DOHH2 (cell line): ENCODE data around the gene ZNF557.
A peak's percentile ranks its signal among the peaks of the same experiment; 100 is the strongest.
"Not testable (repeated sequence)": the region's sequence is repeated elsewhere in the genome, so short reads cannot be mapped to it uniquely, and the experiment has no call there.

Experiments used
- H3F3A ChIP-seq: fragments of 200-600 bp; sonication (generic), shearing (Covaris generic); 2 replicates; pipeline ENCODE4 v1.6.0; 2016; ENCODE audit warnings: antibody characterized with exemption, mild to moderate bottlenecking; ENCODE audit not compliant: control insufficient read depth, insufficient read depth
- H3K27ac ChIP-seq: fragments of 200-600 bp; sonication (generic); 2 replicates; pipeline ENCODE4 v1.5.1; 2014; ENCODE audit warnings: low read depth, mild to moderate bottlenecking, low read length, moderate library complexity
- H3K27me3 ChIP-seq: fragments of 200-600 bp; sonication (generic); 2 replicates; pipeline ENCODE4 v1.6.1; 2014; ENCODE audit warnings: mild to moderate bottlenecking, low read length, mixed read lengths; ENCODE audit not compliant: control insufficient read depth
- H3K36me3 ChIP-seq: fragments of 200-600 bp; sonication (generic); 2 replicates; pipeline ENCODE4 v1.6.1; 2014; ENCODE audit warnings: mild to moderate bottlenecking, low read length, moderate library complexity, mixed read lengths; ENCODE audit not compliant: control insufficient read depth
- H3K4me1 ChIP-seq: fragments of 200-600 bp; sonication (generic); 2 replicates; pipeline ENCODE4 v1.6.1; 2014; ENCODE audit warnings: mild to moderate bottlenecking, low read length, mixed read lengths; ENCODE audit not compliant: control insufficient read depth
- H3K4me2 ChIP-seq: fragments of 200-600 bp; sonication (generic); 2 replicates; pipeline ENCODE4 v1.6.0; 2014; ENCODE audit warnings: mild to moderate bottlenecking, low read length, moderate library complexity
- H3K4me3 ChIP-seq: fragments of 200-600 bp; sonication (generic); 2 replicates; pipeline ENCODE4 v1.5.1; 2014; ENCODE audit warnings: mild to moderate bottlenecking, low read length, mixed read lengths
- H3K79me2 ChIP-seq: fragments of 200-600 bp; sonication (generic); 2 replicates; pipeline ENCODE4 v1.6.1; 2014; ENCODE audit warnings: mild to moderate bottlenecking, low read length, mixed read lengths; ENCODE audit not compliant: control insufficient read depth
- H3K9me2 ChIP-seq: fragments of 200-600 bp; sonication (generic); replicated peaks from 2 replicates; pipeline ENCODE4 v1.6.1; 2014; ENCODE audit warnings: mild to moderate bottlenecking, low read length, mixed read lengths; ENCODE audit not compliant: control insufficient read depth
- H3K9me3 ChIP-seq: fragments of 200-600 bp; sonication (generic); 2 replicates; pipeline ENCODE4 v1.6.1; 2014; ENCODE audit warnings: antibody characterized with exemption, low read length, mixed read lengths; ENCODE audit not compliant: control insufficient read depth, insufficient read depth
- H4K20me1 ChIP-seq: fragments of 200-600 bp; sonication (generic); 2 replicates; pipeline ENCODE4 v1.6.0; 2014; ENCODE audit warnings: low read depth, mild to moderate bottlenecking, antibody characterized with exemption, low read length, moderate library complexity; ENCODE audit not compliant: control insufficient read depth, insufficient read depth
- EZH2phosphoT487 ChIP-seq: fragments of 200-600 bp; sonication (generic); IDR thresholded peaks from 2 replicates; pipeline ENCODE4 v1.6.1; 2017; ENCODE audit warnings: borderline replicate concordance, mild to moderate bottlenecking, antibody characterized with exemption, low read length, moderate library complexity, mixed read lengths
- TF ChIP-seq, protein P1 (sequence below): fragments of 200-600 bp; sonication (generic); IDR thresholded peaks from one replicate; pipeline ENCODE4 v1.5.1; 2014; ENCODE audit warnings: antibody characterized with exemption, mild to moderate bottlenecking, low read depth, low read length; ENCODE audit not compliant: poor library complexity, severe bottlenecking

ZNF557 gene

DNA sequence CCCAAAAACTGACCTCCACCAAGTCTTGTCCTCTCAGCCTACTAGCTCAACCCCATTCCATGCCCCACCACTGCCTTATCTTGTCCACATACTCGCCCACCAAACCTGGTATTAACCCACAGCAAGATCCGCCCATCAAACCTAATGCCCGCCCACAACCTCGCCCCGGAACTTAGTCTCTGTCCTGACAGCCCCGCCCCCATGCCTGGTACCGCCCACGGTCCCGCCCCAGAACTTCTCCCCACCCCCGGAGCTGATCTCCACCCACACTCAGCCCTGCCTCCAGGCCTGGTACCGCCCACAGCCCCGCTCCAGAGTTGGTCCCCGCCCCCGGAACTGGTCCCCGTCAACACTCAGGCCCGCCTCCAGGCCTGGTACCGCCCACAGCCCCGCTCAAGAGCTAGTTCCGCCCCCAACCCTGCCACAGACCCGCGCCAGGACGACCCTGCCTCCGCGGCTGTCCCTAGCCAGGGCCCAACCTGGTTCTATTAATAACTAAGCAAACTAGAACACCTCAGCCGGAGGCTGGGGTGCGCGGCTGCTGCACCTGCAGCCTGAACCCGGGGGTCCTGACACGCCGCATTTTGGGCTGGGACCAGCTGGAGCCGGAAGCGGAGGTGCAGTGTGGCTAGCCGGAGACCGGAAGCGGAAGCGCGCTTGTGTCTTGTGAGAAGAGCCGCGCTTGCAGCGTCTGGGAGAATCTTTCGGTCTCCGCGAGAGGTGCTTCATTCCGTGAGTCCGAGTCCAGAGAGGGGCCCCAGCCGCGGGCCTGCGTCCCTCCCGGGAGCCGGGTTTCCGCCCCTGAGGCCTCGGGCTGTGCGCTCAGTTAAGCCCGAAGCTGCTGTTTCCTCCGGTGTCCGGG is at the start of gene ZNF557:
Gene ZNF557, plus strand, starts transcription at position 662 of the 862 bp plus-strand sequence. CDS start 5,372 bp downstream, outside the sequence.
- peak within 1 kb of the TSS; percentile 95 for H3K4me2 ChIP-seq

DNA sequence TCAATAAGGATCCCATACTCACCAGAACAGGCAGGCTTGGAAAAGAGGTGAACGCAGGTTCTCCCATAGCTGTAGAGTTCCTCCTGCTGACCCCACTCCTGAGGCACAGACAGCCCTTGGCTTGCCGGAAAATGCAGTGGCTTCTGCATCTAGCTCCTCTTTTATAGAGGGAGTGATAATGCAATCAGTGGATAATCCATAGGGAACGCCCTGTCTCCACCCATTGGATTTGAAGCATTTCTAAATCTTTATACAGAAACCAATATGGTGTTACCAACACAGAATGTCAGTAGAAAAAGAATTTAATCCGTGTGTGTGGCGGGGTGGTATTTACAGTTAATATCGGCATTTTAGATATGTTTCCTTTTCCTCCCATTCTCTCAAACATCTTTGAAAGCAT is 48.2 kb upstream of the ZNF557 start, which contains the start of gene MBD3L2B:
Gene MBD3L2B, minus strand, starts transcription at position 101 of the 400 bp plus-strand sequence. Its CDS starts 34 bp downstream, at position 67.
- H3K4me3 ChIP-seq, H3K9me3 ChIP-seq, H3K27me3 ChIP-seq, H3F3A ChIP-seq, H3K79me2 ChIP-seq, H4K20me1 ChIP-seq, H3K36me3 ChIP-seq, H3K9me2 ChIP-seq, H3K27ac ChIP-seq, H3K4me1 ChIP-seq, H3K4me2 ChIP-seq: not testable (repeated sequence)

More for the DNA sequence above, at the start of gene ZNF557:
- no peaks in the 10 kb centered on the region for H3K9me2 ChIP-seq
- H3K4me1 ChIP-seq = peaks cover 16% of the 10 kb centered on the region
- peak within 1 kb of the TSS; percentile 89 for H3K4me3 ChIP-seq
- no peak for TF ChIP-seq EZH2phosphoT487
- TF ChIP-seq, protein P1, sequence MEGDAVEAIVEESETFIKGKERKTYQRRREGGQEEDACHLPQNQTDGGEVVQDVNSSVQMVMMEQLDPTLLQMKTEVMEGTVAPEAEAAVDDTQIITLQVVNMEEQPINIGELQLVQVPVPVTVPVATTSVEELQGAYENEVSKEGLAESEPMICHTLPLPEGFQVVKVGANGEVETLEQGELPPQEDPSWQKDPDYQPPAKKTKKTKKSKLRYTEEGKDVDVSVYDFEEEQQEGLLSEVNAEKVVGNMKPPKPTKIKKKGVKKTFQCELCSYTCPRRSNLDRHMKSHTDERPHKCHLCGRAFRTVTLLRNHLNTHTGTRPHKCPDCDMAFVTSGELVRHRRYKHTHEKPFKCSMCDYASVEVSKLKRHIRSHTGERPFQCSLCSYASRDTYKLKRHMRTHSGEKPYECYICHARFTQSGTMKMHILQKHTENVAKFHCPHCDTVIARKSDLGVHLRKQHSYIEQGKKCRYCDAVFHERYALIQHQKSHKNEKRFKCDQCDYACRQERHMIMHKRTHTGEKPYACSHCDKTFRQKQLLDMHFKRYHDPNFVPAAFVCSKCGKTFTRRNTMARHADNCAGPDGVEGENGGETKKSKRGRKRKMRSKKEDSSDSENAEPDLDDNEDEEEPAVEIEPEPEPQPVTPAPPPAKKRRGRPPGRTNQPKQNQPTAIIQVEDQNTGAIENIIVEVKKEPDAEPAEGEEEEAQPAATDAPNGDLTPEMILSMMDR = no peak
- H3K79me2 ChIP-seq = peaks cover 22% of the 10 kb centered on the region
- H3K9me3 ChIP-seq = no peaks in the 10 kb centered on the region
- peak within 1 kb of the TSS; percentile 74 for H3K27ac ChIP-seq
- H3F3A ChIP-seq = peaks cover 3% of the 10 kb centered on the region; the same call in 1 of the 2 replicates
- peaks cover 40% of the 10 kb centered on the region for H3K36me3 ChIP-seq
- no peaks in the 10 kb centered on the region for H3K27me3 ChIP-seq
- no peaks in the 10 kb centered on the region for H4K20me1 ChIP-seq

DNA sequence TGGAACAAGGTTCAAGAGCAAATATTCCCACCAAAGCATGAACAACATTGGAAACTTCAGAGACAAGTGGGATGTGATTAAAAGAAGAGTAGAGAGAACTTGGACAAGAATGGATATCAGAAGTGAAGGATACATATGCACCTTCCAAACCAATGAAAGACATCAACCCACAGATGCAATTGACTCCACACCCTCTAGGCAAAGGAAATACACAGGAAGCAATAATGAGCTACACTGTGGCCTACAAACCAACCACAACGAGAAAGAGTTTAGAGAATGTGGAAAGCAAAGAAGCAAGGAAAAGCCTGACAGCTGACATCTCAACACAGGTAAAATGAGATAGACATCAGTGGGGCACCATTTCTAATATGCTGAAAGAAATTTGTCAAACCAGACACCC is 40.7 kb upstream of the ZNF557 start:
- H3K4me3 ChIP-seq, H3K4me2 ChIP-seq, H3K27ac ChIP-seq, H3K36me3 ChIP-seq, H3K9me2 ChIP-seq, H3K4me1 ChIP-seq, H4K20me1 ChIP-seq, H3K9me3 ChIP-seq, H3F3A ChIP-seq, H3K79me2 ChIP-seq, H3K27me3 ChIP-seq: not testable (repeated sequence)

DNA sequence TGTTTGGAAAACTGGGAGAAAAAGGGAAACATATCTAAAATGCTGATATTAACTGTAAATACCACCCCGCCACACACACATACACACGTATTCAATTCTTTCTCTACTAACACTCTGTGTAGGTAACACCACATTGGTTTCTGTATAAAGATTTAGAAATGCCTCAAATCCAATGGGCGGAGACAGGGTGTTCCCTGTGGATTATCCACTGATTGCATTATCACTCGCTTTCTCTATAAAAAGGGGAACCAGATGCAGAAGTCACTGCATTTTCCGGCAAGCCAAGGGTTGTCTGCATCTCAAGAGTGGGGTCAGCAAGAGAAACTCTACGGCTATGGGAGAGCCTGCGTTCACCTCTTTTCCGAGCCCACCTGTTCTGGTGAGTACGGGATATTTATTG is 39.2 kb upstream of the ZNF557 start, which contains the start of gene MBD3L5:
Gene MBD3L5, plus strand, starts transcription at position 301 of the 400 bp plus-strand sequence. Its CDS starts 34 bp downstream, at position 335.
- H3K27ac ChIP-seq, H3K4me3 ChIP-seq, H3K9me3 ChIP-seq, H3K27me3 ChIP-seq, H4K20me1 ChIP-seq, H3F3A ChIP-seq, H3K4me2 ChIP-seq, H3K36me3 ChIP-seq, H3K9me2 ChIP-seq, H3K79me2 ChIP-seq, H3K4me1 ChIP-seq: not testable (repeated sequence)

DNA sequence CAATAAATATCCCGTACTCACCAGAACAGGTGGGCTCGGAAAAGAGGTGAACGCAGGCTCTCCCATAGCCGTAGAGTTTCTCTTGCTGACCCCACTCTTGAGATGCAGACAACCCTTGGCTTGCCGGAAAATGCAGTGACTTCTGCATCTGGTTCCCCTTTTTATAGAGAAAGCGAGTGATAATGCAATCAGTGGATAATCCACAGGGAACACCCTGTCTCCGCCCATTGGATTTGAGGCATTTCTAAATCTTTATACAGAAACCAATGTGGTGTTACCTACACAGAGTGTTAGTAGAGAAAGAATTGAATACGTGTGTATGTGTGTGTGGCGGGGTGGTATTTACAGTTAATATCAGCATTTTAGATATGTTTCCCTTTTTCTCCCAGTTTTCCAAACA is 29.4 kb upstream of the ZNF557 start, which contains the start of gene MBD3L4:
Gene MBD3L4, minus strand, starts transcription at position 101 of the 400 bp plus-strand sequence. Its CDS starts 35 bp downstream, at position 66.
- H3K4me2 ChIP-seq, H3F3A ChIP-seq, H3K36me3 ChIP-seq, H3K9me2 ChIP-seq, H3K9me3 ChIP-seq, H3K4me1 ChIP-seq, H3K27ac ChIP-seq, H4K20me1 ChIP-seq, H3K79me2 ChIP-seq, H3K27me3 ChIP-seq, H3K4me3 ChIP-seq: not testable (repeated sequence)

DNA sequence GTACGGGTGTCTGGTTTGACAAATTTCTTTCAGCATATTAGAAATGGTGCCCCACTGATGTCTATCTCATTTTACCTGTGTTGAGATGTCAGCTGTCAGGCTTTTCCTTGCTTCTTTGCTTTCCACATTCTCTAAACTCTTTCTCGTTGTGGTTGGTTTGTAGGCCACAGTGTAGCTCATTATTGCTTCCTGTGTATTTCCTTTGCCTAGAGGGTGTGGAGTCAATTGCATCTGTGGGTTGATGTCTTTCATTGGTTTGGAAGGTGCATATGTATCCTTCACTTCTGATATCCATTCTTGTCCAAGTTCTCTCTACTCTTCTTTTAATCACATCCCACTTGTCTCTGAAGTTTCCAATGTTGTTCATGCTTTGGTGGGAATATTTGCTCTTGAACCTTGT is 27.9 kb upstream of the ZNF557 start:
- H3K36me3 ChIP-seq, H4K20me1 ChIP-seq, H3K27ac ChIP-seq, H3K79me2 ChIP-seq, H3K9me2 ChIP-seq, H3K4me3 ChIP-seq, H3K4me2 ChIP-seq, H3K4me1 ChIP-seq, H3K27me3 ChIP-seq, H3K9me3 ChIP-seq, H3F3A ChIP-seq: not testable (repeated sequence)

DNA sequence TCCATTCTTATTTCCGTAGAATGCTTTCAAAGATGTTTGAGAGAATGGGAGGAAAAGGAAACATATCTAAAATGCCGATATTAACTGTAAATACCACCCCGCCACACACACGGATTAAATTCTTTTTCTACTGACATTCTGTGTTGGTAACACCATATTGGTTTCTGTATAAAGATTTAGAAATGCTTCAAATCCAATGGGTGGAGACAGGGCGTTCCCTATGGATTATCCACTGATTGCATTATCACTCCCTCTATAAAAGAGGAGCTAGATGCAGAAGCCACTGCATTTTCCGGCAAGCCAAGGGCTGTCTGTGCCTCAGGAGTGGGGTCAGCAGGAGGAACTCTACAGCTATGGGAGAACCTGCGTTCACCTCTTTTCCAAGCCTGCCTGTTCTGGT is 20.5 kb upstream of the ZNF557 start, which contains the start of gene MBD3L2:
Gene MBD3L2, plus strand, starts transcription at position 301 of the 400 bp plus-strand sequence. Its CDS starts 53 bp downstream, at position 354.
- H3K27ac ChIP-seq, H3K79me2 ChIP-seq, H3K4me1 ChIP-seq, H3K9me2 ChIP-seq, H3K27me3 ChIP-seq, H3K9me3 ChIP-seq, H3K4me3 ChIP-seq, H4K20me1 ChIP-seq, H3K4me2 ChIP-seq, H3F3A ChIP-seq, H3K36me3 ChIP-seq: not testable (repeated sequence)
